GM18867 (cell line): ENCODE data around the gene LNP1.
A peak's percentile ranks its signal among the peaks of the same experiment; 100 is the strongest.
"Not testable (repeated sequence)": the region's sequence is repeated elsewhere in the genome, so short reads cannot be mapped to it uniquely, and the experiment has no call there.

ENCODE experiments used
- ATAC-seq: cut with Tn5 transposase; IDR thresholded peaks from one replicate; pipeline ENCODE4 v1.9.1; 2021; ENCODE audit warnings: mild to moderate bottlenecking, moderate library complexity; ENCODE audit not compliant: unreplicated experiment

Gene LNP1

DNA sequence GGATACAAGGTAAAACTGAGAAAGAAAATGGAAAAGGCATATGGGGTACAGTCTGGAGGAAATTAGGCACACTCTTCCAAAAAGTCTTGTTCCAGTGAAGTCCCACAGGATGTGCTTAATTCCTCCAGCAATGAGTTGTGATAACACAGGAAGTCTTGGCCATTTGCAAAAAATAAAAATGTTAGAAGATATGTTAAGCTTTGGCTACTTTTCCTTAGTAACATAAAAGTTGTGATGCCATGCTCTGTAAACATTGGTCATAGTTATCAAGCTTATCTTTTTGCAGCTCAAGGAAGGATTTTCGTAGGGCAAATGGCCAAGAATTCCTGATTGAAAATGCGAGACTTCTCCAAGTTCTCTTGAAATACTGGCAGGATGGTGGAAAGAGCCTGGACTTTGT, 26.4 kb downstream of the LNP1 start:
- ATAC-seq, result no peak

GRCh38 chr3:100429187-100429716, 27.9 kb downstream of the LNP1 start:
- ATAC-seq, result no peak

DNA sequence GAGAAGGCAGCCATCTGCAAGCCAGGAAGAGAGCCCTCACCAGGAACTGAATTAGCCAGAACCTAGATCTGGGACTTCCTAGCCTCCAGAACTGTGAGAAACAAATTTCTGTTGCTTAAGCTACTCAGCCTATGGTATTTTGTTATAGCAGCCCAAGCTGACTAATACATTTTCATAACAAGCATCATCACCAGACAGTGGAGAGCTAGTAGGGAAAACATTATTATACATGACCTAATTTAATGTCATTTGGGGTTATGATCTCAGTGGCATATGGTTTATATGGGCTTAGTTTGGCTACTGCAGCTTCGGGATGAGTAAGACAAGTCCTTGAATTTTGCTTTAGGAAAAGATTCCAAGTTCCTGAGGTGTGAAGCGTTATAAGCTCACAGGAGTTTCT, 35.6 kb downstream of the LNP1 start:
- ATAC-seq, result no peak

GRCh38 chr3:100437721-100438622, 36.6 kb downstream of the LNP1 start:
- no peak for ATAC-seq

GRCh38 chr3:100438623-100438974, 37.3 kb downstream of the LNP1 start:
- no peak for ATAC-seq

- ATAC-seq, result no peak
Observed at GRCh38 chr3:100440895-100441294, 39.6 kb downstream of the LNP1 start.

DNA sequence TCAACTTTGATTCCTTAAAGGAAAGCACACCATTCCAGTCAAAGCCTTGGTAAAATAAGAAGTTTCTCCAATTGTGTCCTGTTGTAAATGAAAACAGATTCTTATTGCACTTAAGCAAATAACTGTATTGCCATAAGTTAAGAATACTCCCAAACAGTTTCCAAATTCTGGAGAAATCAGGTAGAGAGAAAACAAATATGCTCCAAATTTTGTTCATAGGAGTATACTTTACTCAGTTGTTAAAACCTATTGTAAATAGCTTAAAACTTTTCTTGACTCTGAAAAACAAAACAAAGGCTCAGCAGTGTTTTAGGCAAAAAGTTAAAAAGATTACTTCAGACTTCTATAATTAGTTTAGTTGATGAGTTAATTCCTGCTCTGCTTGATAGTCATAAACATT, 42.4 kb downstream of the LNP1 start:
- no peak for ATAC-seq

- ATAC-seq, result not testable (repeated sequence)
Observed at GRCh38 chr3:100447067-100447466, 45.7 kb downstream of the LNP1 start.

DNA sequence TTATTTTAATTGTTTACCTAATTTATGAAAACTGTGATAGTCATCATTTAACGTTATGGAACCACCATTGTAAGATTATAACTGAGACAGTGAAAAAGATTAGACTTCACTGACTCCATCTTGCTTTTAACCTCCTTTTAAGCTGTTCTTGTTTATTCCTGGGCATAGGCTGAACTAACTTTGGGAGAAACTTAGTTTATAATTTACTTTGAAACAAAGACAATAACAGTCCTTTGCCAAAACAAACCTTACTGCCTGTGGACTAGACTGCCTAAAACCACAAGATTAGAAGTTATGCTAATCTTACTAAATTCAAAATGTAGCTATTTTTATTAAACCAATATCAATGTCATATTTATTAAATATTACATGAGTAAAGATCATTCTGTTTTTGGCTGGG, 46.7 kb downstream of the LNP1 start:
- no peak for ATAC-seq

- ATAC-seq, result no peak
Observed at GRCh38 chr3:100449214-100449613, 47.9 kb downstream of the LNP1 start.

DNA sequence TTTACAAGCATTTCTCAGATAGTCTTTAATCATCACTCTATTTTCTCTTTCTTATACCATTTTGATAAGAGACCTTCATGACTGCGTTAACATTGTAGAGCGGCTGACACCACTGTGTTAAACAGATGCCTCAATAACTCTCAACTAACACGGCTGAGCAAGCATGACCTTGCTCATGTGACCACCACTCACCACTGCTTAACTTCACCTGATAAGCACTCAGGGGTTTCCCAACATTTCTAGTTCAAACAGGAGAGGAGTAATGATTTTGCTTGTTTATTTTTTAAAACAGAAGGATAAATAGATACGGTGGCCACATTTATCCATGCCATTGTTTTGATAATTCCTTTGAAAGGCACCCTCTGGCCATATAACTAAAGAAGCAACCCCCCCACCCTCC, 53.3 kb downstream of the LNP1 start:
- no peak for ATAC-seq

DNA sequence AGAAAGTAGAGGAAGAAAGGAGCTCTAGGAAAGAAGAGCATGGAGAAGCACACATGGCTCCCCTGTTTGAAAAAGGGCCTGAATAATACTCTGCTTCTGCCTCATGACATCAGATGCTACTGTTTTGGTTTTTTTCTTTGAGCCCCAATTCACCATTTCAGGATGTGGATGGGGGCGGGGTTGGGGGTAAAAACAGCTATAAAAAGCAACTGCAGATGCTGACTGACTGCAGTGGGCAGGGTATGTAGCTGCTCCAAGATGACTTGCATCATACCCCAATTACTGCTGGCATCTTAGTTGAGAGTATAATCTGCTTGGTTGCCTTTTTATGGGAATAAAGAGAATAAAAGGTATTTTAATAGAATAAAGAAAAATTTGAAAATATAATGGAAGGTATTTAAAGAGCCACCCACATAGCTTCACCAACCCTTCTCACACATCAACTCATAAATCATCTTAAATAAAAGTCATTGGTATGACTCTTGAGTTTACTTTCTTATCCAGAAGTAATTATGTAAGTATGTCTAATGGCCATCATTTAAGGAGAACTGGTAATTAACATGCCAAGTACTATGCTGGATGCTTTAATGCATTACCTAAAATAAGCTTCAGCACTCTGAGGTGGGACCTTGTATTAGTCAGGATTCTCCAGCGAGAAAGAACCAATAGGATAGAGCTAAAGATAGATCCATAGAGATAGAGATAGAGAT, 54.7 kb downstream of the LNP1 start:
- ATAC-seq, result no peak

- no peak for ATAC-seq
Observed at GRCh38 chr3:100456745-100457144, 55.4 kb downstream of the LNP1 start.

- no peak for ATAC-seq
Observed at GRCh38 chr3:100457811-100458210, 56.5 kb downstream of the LNP1 start.

DNA sequence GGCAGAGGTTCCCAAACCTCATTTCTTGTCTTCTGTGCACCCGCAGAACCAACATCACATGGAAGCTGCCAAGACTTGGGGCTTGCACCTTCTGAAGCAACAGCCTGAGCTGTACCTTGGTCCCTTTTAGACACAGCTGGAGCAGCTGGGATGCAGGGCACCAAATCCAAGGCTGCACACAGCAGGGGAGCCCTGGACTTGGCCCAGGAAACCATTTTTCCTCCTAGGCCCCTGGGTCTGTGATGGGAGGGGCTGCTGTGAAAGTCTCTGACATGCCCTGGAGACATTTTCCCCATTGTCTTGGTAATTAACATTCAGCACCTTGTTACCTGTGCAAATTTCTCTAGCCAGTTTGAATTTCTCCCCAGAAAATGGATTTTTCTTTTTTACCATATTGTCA, 57.5 kb downstream of the LNP1 start:
- no peak for ATAC-seq

DNA sequence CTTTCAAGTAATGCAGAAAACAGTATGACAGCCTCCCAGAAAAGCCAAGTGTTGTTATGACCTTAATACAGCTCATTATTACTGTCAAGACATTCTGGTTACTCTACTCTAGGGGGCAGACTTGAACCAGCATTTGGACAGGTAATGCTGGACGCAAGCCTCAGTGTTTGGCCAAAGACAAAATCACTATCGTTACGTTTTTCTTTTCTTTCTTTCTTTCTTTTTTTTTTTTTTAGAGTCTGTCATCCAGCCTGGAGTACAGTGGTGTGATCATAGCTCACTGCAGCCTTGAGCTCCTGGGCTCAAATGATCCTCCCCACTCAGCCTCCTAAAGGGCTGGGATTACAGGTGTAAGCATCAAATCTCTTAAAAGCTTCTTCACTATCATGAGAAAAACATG, 61.7 kb downstream of the LNP1 start:
- ATAC-seq, result peak; percentile 89

DNA sequence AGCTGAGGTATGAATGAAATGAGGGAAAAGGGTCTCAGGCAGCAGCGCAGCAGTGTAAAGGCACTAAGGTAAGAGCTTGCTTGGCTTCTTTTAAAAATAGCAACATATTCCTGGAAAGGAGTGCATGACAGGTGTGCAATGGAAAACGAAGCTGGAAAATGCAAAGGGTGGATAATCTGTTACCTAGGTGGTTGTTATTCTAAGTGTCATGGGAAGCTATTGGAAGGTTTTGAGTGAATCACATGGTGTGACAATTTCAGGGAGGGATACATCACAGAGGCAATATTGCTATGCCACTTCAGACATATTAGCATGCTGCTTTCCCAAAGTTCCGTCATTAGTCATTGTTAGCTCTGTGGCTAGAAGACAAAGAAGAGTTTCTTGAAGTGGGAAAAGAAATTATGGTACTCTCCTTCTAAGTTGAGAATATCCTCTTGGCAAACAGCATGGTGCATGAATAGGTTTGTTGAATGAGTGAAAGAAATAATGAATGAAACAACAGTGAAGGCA, 62.4 kb downstream of the LNP1 start:
- ATAC-seq, result no peak

DNA sequence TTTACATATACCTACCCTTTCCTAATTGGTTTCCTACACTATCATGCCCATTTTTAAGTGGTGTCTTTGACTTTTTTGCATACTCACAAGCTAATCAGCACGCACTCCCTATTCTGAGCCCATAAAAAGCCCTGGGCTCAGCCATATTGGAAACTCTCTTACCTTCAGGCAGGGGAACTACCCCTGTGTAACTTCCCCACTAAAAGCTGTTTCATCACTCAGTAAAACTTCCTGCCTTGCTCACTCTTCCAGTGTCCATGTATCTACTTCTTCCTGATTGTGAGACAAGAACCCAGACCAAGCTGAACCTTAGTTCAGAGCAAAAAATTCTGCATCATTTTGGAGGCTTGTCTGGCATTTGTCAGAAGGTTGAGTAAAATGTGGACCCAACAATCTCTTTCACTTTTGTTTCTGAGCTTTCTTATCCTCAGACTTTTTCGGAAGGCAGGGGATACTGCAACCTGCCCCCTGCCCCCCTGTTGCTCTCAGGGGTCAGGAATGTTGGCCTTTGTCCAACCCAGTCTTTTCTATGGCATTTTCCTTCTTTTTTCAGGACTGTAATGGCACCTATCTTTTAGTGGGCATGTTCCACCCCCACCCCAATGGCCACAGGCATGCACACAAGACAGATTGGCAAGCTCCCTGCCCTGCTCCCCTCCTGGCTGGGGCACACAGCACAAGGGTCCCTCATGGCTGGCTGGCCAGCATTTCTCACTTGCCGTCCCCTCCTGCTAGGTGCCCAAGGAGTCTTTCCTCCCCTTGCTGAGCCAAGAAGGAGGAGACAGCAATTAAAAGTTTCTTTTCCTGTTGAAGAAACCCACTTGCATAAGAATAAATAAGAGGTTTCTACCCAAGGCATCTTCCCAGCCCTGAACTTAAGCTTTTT, 64.8 kb downstream of the LNP1 start:
- ATAC-seq, result peak; percentile 60

- no peak for ATAC-seq
Observed at GRCh38 chr3:100467133-100467532, 65.8 kb downstream of the LNP1 start.

GRCh38 chr3:100468676-100469075, 67.3 kb downstream of the LNP1 start:
- ATAC-seq, result no peak

GRCh38 chr3:100470951-100471350, 69.6 kb downstream of the LNP1 start:
- no peak for ATAC-seq
